ENCODE measurements around the gene OAT.

Gene OAT

DNA sequence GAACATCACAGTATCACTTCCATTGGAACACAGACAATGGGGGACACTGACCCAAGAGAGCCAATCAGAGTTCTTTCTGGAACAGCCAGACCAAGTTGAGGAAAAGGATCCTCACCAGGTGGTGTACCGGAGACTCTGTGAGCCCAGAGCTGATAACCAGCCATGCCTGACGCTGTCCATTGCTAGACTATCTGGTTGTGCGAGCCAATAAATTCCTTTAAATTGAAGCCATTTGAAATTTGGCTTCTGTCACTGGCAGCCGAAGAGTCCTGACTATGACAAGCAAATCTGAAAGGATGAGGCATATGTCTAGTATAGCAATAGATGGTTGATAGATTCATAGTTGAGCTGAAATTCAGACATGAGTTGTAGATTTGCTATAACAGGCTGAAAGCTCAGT, 39.8 kb upstream of the OAT start:
- no peak for DNase-seq (ENCODE audit: low read depth)
- no peaks in the 10 kb centered on the region for H3K36me3 ChIP-seq (ENCODE audit: control insufficient read depth, insufficient read depth, low read length, severe bottlenecking)
- no peak overlapping the region for H3K9ac ChIP-seq (ENCODE audit: low read length)
- peaks cover 36% of the 10 kb centered on the region for H3K27me3 ChIP-seq (replicated peaks; ENCODE audit: control insufficient read depth, insufficient read depth, low read length)
- H3K4me3 ChIP-seq (ENCODE audit: low read length): no peak overlapping the region
- H3K4me1 ChIP-seq (ENCODE audit: control insufficient read depth, insufficient read depth, low read length): peaks cover 4% of the 10 kb centered on the region
- no peaks in the 10 kb centered on the region for H3K9me3 ChIP-seq (ENCODE audit: control insufficient read depth, low read length)

- Histone ChIP-seq H3K4me1 (ENCODE audit: control insufficient read depth, insufficient read depth, low read length) (no peaks in the 10 kb centered on the region), H3K9me3 (ENCODE audit: control insufficient read depth, low read length) (no peaks in the 10 kb centered on the region), H3K9ac (ENCODE audit: low read length) (no peak overlapping the region), H3K4me3 (ENCODE audit: low read length) (no peak overlapping the region), H3K36me3 (ENCODE audit: control insufficient read depth, insufficient read depth, low read length, severe bottlenecking) (no peaks in the 10 kb centered on the region), H3K27me3 (replicated peaks; ENCODE audit: control insufficient read depth, insufficient read depth, low read length) (peaks cover 60% of the 10 kb centered on the region)
- DNase-seq (ENCODE audit: low read depth): no peak
Observed at GRCh38 chr10:124455441-124455840, 36.7 kb upstream of the OAT start.

DNA sequence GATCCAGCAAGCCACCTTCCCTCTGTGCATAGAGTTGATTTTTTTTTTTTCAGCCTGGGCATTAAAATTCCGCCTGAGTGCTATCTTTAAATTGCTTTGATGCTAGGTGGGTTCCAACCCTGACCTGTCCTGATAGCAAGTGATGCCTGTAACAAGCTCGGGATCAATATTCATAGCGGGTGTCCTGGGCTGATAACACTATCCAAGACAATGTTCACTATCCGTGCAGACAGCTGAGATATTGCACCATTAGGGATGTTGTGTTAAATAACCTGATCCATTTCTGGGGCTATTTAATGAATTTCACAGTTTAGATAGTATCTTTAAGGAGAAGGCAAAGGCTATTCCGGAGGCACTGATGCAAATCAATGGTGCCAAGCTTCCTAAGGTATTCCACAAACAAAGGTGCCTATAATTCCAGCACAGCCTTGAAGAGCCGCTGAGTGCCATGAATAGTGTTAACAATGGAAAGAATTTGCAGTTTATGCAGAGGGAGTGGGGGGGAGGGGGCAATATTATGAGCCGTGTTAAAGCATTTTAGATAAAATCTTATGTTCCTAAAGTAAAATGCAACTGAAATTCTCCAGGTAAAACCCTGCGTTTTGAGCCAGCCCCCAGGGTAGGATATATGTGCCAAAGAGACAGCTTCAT, 35.4 kb upstream of the OAT start:
- Histone ChIP-seq H3K4me3 (ENCODE audit: low read length) (no peak overlapping the region), H3K9ac (ENCODE audit: low read length) (no peak overlapping the region), H3K27me3 (replicated peaks; ENCODE audit: control insufficient read depth, insufficient read depth, low read length) (peaks cover 70% of the 10 kb centered on the region), H3K4me1 (ENCODE audit: control insufficient read depth, insufficient read depth, low read length) (no peaks in the 10 kb centered on the region), H3K36me3 (ENCODE audit: control insufficient read depth, insufficient read depth, low read length, severe bottlenecking) (no peaks in the 10 kb centered on the region), H3K9me3 (ENCODE audit: control insufficient read depth, low read length) (no peaks in the 10 kb centered on the region)
- DNase-seq (ENCODE audit: low read depth): no peak

GRCh38 chr10:124451276-124451675, 32.6 kb upstream of the OAT start:
- no peaks in the 10 kb centered on the region for H3K36me3 ChIP-seq (ENCODE audit: control insufficient read depth, insufficient read depth, low read length, severe bottlenecking)
- DNase-seq (ENCODE audit: low read depth): no peak
- no peaks in the 10 kb centered on the region for H3K9me3 ChIP-seq (ENCODE audit: control insufficient read depth, low read length)
- no peaks in the 10 kb centered on the region for H3K4me1 ChIP-seq (ENCODE audit: control insufficient read depth, insufficient read depth, low read length)
- no peak overlapping the region for H3K9ac ChIP-seq (ENCODE audit: low read length)
- no peak overlapping the region for H3K4me3 ChIP-seq (ENCODE audit: low read length)
- peaks cover 80% of the 10 kb centered on the region for H3K27me3 ChIP-seq (replicated peaks; ENCODE audit: control insufficient read depth, insufficient read depth, low read length)

GRCh38 chr10:124450783-124451057, 32.0 kb upstream of the OAT start:
- H3K4me1 ChIP-seq (ENCODE audit: control insufficient read depth, insufficient read depth, low read length): no peaks in the 10 kb centered on the region
- H3K27me3 ChIP-seq (replicated peaks; ENCODE audit: control insufficient read depth, insufficient read depth, low read length): peaks cover 83% of the 10 kb centered on the region
- H3K36me3 ChIP-seq (ENCODE audit: control insufficient read depth, insufficient read depth, low read length, severe bottlenecking): no peaks in the 10 kb centered on the region
- no peak overlapping the region for H3K9ac ChIP-seq (ENCODE audit: low read length)
- no peak for DNase-seq (ENCODE audit: low read depth)
- no peaks in the 10 kb centered on the region for H3K9me3 ChIP-seq (ENCODE audit: control insufficient read depth, low read length)
- H3K4me3 ChIP-seq (ENCODE audit: low read length): no peak overlapping the region

- H3K9ac ChIP-seq (ENCODE audit: low read length): no peak within 1 kb of the TSS
- peaks cover 82% of the 10 kb centered on the region for H3K27me3 ChIP-seq (replicated peaks; ENCODE audit: control insufficient read depth, insufficient read depth, low read length)
- DNase-seq (ENCODE audit: low read depth): peak; percentile 29
- H3K4me3 ChIP-seq (ENCODE audit: low read length): no peak within 1 kb of the TSS
- H3K9me3 ChIP-seq (ENCODE audit: control insufficient read depth, low read length): no peaks in the 10 kb centered on the region
- no peaks in the 10 kb centered on the region for H3K36me3 ChIP-seq (ENCODE audit: control insufficient read depth, insufficient read depth, low read length, severe bottlenecking)
- no peaks in the 10 kb centered on the region for H3K4me1 ChIP-seq (ENCODE audit: control insufficient read depth, insufficient read depth, low read length)
Observed at GRCh38 chr10:124450012-124450782, 31.5 kb upstream of the OAT start, which contains the start of gene NKX1-2. Gene NKX1-2 (minus strand): TSS chr10:124450035. CDS start chr10:124449943, 92 bp downstream.

DNA sequence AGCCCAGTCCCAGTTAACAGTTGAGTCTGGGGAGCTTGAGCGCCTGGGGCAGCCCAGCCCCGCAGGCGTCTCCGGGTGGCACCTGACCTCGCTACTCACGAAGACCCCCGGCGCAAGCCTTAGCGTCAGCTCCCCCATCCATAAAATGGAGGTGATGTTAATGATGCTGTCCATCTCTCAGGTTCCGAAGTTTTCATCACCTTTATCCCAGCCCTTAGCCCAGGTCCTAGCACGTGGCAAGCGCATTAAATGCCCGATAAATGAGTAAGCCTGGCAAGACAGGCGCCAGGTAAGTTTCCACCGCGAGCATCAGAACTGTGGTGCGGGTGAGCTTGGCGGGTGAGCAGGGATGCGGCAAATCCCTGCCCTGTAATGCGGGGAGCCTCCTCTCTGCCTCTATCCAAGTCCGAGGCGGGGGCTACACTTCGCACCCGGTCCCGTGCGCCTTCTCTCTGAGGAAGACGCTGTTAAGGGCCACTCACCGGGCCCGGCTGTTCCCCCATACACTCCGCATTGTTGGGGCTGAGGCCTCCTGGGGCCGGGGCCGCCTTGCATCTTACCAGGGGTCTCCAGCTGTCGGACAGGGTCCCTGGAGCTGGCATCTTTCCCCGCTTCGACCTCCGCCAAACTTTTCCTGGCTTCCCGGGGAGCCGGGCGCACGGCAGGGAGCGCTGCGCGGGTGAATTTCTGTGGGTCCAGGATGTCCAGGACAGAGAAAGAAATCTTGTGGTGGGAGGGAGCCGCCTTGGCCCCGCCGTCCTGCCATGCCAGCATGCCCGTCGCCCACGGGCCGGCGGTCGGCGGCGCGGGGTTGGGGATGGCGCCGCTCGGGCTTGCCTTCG, 30.7 kb upstream of the OAT start:
- no peaks in the 10 kb centered on the region for H3K36me3 ChIP-seq (ENCODE audit: control insufficient read depth, insufficient read depth, low read length, severe bottlenecking)
- DNase-seq (ENCODE audit: low read depth): no peak
- no peak overlapping the region for H3K9ac ChIP-seq (ENCODE audit: low read length)
- H3K9me3 ChIP-seq (ENCODE audit: control insufficient read depth, low read length): no peaks in the 10 kb centered on the region
- peaks cover 83% of the 10 kb centered on the region for H3K27me3 ChIP-seq (replicated peaks; ENCODE audit: control insufficient read depth, insufficient read depth, low read length)
- H3K4me3 ChIP-seq (ENCODE audit: low read length): no peak overlapping the region
- no peaks in the 10 kb centered on the region for H3K4me1 ChIP-seq (ENCODE audit: control insufficient read depth, insufficient read depth, low read length)

- no peak overlapping the region for H3K9ac ChIP-seq (ENCODE audit: low read length)
- H3K9me3 ChIP-seq (ENCODE audit: control insufficient read depth, low read length): no peaks in the 10 kb centered on the region
- no peak for DNase-seq (ENCODE audit: low read depth)
- peaks cover 78% of the 10 kb centered on the region for H3K27me3 ChIP-seq (replicated peaks; ENCODE audit: control insufficient read depth, insufficient read depth, low read length)
- no peak overlapping the region for H3K4me3 ChIP-seq (ENCODE audit: low read length)
- no peaks in the 10 kb centered on the region for H3K4me1 ChIP-seq (ENCODE audit: control insufficient read depth, insufficient read depth, low read length)
- no peaks in the 10 kb centered on the region for H3K36me3 ChIP-seq (ENCODE audit: control insufficient read depth, insufficient read depth, low read length, severe bottlenecking)
Observed at GRCh38 chr10:124448696-124449169, 30.0 kb upstream of the OAT start.

DNA sequence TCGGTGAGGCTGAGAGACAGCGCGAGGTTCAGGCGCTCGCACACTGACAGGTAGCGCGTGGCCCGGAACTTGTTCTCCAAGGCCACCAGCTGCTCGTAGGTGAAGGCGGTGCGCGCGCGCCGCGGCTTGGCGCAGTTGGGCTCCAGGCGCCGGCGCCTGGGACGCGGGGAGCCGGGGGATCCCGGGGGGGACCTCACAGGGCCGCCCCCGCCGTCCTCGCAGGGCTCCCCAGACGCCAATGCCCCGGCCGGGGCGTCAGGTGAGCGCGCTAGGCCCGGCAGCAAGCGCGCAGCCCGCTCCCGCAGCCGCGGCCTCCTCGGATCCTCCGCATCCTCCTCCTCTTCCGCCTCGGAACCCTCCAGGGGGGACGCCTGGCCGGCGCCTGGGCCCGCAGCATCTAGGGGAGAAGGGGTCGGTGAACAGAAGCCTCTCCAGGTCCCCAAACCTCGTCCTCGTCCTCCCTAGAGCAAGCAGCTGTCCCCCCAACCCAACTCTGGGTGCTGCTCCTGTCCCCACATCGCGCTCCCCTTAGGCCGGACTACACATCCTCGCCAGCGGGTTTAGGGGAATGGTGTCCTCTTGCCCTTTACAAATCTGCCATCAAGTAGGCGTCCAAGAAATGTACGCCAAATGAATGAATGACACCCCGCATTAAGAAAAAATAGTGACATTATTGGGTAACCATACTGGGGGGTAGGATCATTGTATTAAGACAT, 29.2 kb upstream of the OAT start:
- peaks cover 73% of the 10 kb centered on the region for H3K27me3 ChIP-seq (replicated peaks; ENCODE audit: control insufficient read depth, insufficient read depth, low read length)
- H3K4me1 ChIP-seq (ENCODE audit: control insufficient read depth, insufficient read depth, low read length): no peaks in the 10 kb centered on the region
- no peak for DNase-seq (ENCODE audit: low read depth)
- no peaks in the 10 kb centered on the region for H3K36me3 ChIP-seq (ENCODE audit: control insufficient read depth, insufficient read depth, low read length, severe bottlenecking)
- no peaks in the 10 kb centered on the region for H3K9me3 ChIP-seq (ENCODE audit: control insufficient read depth, low read length)
- H3K9ac ChIP-seq (ENCODE audit: low read length): no peak overlapping the region
- H3K4me3 ChIP-seq (ENCODE audit: low read length): no peak overlapping the region

- no peak for DNase-seq (ENCODE audit: low read depth)
- Histone ChIP-seq H3K4me3 (ENCODE audit: low read length) (no peak overlapping the region), H3K27me3 (replicated peaks; ENCODE audit: control insufficient read depth, insufficient read depth, low read length) (peaks cover 66% of the 10 kb centered on the region)
Observed at GRCh38 chr10:124446830-124447750, 28.4 kb upstream of the OAT start.

More at GRCh38 chr10:124446830-124447750, 28.4 kb upstream of the OAT start:
- Histone ChIP-seq H3K4me1 (ENCODE audit: control insufficient read depth, insufficient read depth, low read length) (no peaks in the 10 kb centered on the region), H3K9me3 (ENCODE audit: control insufficient read depth, low read length) (no peaks in the 10 kb centered on the region), H3K9ac (ENCODE audit: low read length) (no peak overlapping the region), H3K36me3 (ENCODE audit: control insufficient read depth, insufficient read depth, low read length, severe bottlenecking) (no peaks in the 10 kb centered on the region)
